ENCODE data around the gene MYL4.

MYL4 gene

GRCh38 chr17:47239967-47240651, 31.0 kb downstream of the MYL4 start:
- H3K4me3 ChIP-seq (ENCODE audit: low read length), result no peak overlapping the region
- H3K4me1 ChIP-seq (ENCODE audit: control insufficient read depth, insufficient read depth, low read length), result peaks cover 10% of the 10 kb centered on the region
- H3K36me3 ChIP-seq (ENCODE audit: control insufficient read depth, insufficient read depth, low read length), result no peaks in the 10 kb centered on the region
- H3K27ac ChIP-seq (ENCODE audit: low read depth, low read length), result peak overlapping the region; percentile 68
- no peaks in the 10 kb centered on the region for H3K27me3 ChIP-seq (ENCODE audit: control insufficient read depth, insufficient read depth, low read length)
- no peak overlapping the region for H3K9ac ChIP-seq (ENCODE audit: low read length)

GRCh38 chr17:47240806-47241205, 31.7 kb downstream of the MYL4 start:
- peaks cover 10% of the 10 kb centered on the region for H3K4me1 ChIP-seq (ENCODE audit: control insufficient read depth, insufficient read depth, low read length)
- H3K9ac ChIP-seq (ENCODE audit: low read length), result no peak overlapping the region
- H3K27me3 ChIP-seq (ENCODE audit: control insufficient read depth, insufficient read depth, low read length), result no peaks in the 10 kb centered on the region
- H3K4me3 ChIP-seq (ENCODE audit: low read length), result no peak overlapping the region
- no peaks in the 10 kb centered on the region for H3K36me3 ChIP-seq (ENCODE audit: control insufficient read depth, insufficient read depth, low read length)
- no peak overlapping the region for H3K27ac ChIP-seq (ENCODE audit: low read depth, low read length)

- H3K9ac ChIP-seq (ENCODE audit: low read length), result no peak overlapping the region
- no peak overlapping the region for H3K27ac ChIP-seq (ENCODE audit: low read depth, low read length)
- H3K4me1 ChIP-seq (ENCODE audit: control insufficient read depth, insufficient read depth, low read length), result peaks cover 10% of the 10 kb centered on the region
- H3K36me3 ChIP-seq (ENCODE audit: control insufficient read depth, insufficient read depth, low read length), result no peaks in the 10 kb centered on the region
- H3K4me3 ChIP-seq (ENCODE audit: low read length), result no peak overlapping the region
- H3K27me3 ChIP-seq (ENCODE audit: control insufficient read depth, insufficient read depth, low read length), result no peaks in the 10 kb centered on the region
Observed at GRCh38 chr17:47242648-47243047, 33.5 kb downstream of the MYL4 start.

- no peaks in the 10 kb centered on the region for H3K36me3 ChIP-seq (ENCODE audit: control insufficient read depth, insufficient read depth, low read length)
- H3K27me3 ChIP-seq (ENCODE audit: control insufficient read depth, insufficient read depth, low read length), result no peaks in the 10 kb centered on the region
- H3K27ac ChIP-seq (ENCODE audit: low read depth, low read length), result no peak overlapping the region
- no peak overlapping the region for H3K9ac ChIP-seq (ENCODE audit: low read length)
- H3K4me3 ChIP-seq (ENCODE audit: low read length), result no peak overlapping the region
- H3K4me1 ChIP-seq (ENCODE audit: control insufficient read depth, insufficient read depth, low read length), result peaks cover 10% of the 10 kb centered on the region
Observed at GRCh38 chr17:47243737-47244598, 34.8 kb downstream of the MYL4 start.

- H3K36me3 ChIP-seq (ENCODE audit: control insufficient read depth, insufficient read depth, low read length), result no peaks in the 10 kb centered on the region
- H3K4me3 ChIP-seq (ENCODE audit: low read length), result no peak overlapping the region
- H3K27me3 ChIP-seq (ENCODE audit: control insufficient read depth, insufficient read depth, low read length), result no peaks in the 10 kb centered on the region
- H3K9ac ChIP-seq (ENCODE audit: low read length), result no peak overlapping the region
- no peak overlapping the region for H3K27ac ChIP-seq (ENCODE audit: low read depth, low read length)
- H3K4me1 ChIP-seq (ENCODE audit: control insufficient read depth, insufficient read depth, low read length), result peaks cover 6% of the 10 kb centered on the region
Observed at GRCh38 chr17:47244697-47245096, 35.5 kb downstream of the MYL4 start.

GRCh38 chr17:47246120-47246519, 37.0 kb downstream of the MYL4 start:
- Histone ChIP-seq H3K27me3 (ENCODE audit: control insufficient read depth, insufficient read depth, low read length) (no peaks in the 10 kb centered on the region), H3K36me3 (ENCODE audit: control insufficient read depth, insufficient read depth, low read length) (no peaks in the 10 kb centered on the region), H3K4me3 (ENCODE audit: low read length) (no peak overlapping the region), H3K27ac (ENCODE audit: low read depth, low read length) (no peak overlapping the region), H3K9ac (ENCODE audit: low read length) (no peak overlapping the region), H3K4me1 (ENCODE audit: control insufficient read depth, insufficient read depth, low read length) (no peaks in the 10 kb centered on the region)

- H3K4me1 ChIP-seq (ENCODE audit: control insufficient read depth, insufficient read depth, low read length), result no peaks in the 10 kb centered on the region
- H3K36me3 ChIP-seq (ENCODE audit: control insufficient read depth, insufficient read depth, low read length), result no peaks in the 10 kb centered on the region
- H3K27ac ChIP-seq (ENCODE audit: low read depth, low read length), result no peak overlapping the region
- H3K9ac ChIP-seq (ENCODE audit: low read length), result no peak overlapping the region
- no peak overlapping the region for H3K4me3 ChIP-seq (ENCODE audit: low read length)
- H3K27me3 ChIP-seq (ENCODE audit: control insufficient read depth, insufficient read depth, low read length), result no peaks in the 10 kb centered on the region
Observed at GRCh38 chr17:47250855-47251254, 41.7 kb downstream of the MYL4 start.

GRCh38 chr17:47251421-47251940, 42.3 kb downstream of the MYL4 start:
- Histone ChIP-seq H3K4me1 (ENCODE audit: control insufficient read depth, insufficient read depth, low read length) (peaks cover under 1% of the 10 kb centered on the region), H3K4me3 (ENCODE audit: low read length) (no peak overlapping the region), H3K27ac (ENCODE audit: low read depth, low read length) (no peak overlapping the region), H3K36me3 (ENCODE audit: control insufficient read depth, insufficient read depth, low read length) (no peaks in the 10 kb centered on the region), H3K9ac (ENCODE audit: low read length) (no peak overlapping the region), H3K27me3 (ENCODE audit: control insufficient read depth, insufficient read depth, low read length) (no peaks in the 10 kb centered on the region)

GRCh38 chr17:47252209-47252608, 43.1 kb downstream of the MYL4 start:
- no peak overlapping the region for H3K4me3 ChIP-seq (ENCODE audit: low read length)
- peaks cover 8% of the 10 kb centered on the region for H3K4me1 ChIP-seq (ENCODE audit: control insufficient read depth, insufficient read depth, low read length)
- H3K27ac ChIP-seq (ENCODE audit: low read depth, low read length), result no peak overlapping the region
- no peaks in the 10 kb centered on the region for H3K36me3 ChIP-seq (ENCODE audit: control insufficient read depth, insufficient read depth, low read length)
- H3K9ac ChIP-seq (ENCODE audit: low read length), result no peak overlapping the region
- no peaks in the 10 kb centered on the region for H3K27me3 ChIP-seq (ENCODE audit: control insufficient read depth, insufficient read depth, low read length)

- H3K27me3 ChIP-seq (ENCODE audit: control insufficient read depth, insufficient read depth, low read length), result no peaks in the 10 kb centered on the region
- no peak overlapping the region for H3K9ac ChIP-seq (ENCODE audit: low read length)
- H3K4me1 ChIP-seq (ENCODE audit: control insufficient read depth, insufficient read depth, low read length), result peaks cover 10% of the 10 kb centered on the region
- H3K27ac ChIP-seq (ENCODE audit: low read depth, low read length), result peak overlapping the region; percentile 95
- no peaks in the 10 kb centered on the region for H3K36me3 ChIP-seq (ENCODE audit: control insufficient read depth, insufficient read depth, low read length)
- peak overlapping the region; percentile 88 for H3K4me3 ChIP-seq (ENCODE audit: low read length)
Observed at GRCh38 chr17:47252766-47253512, 43.8 kb downstream of the MYL4 start.

GRCh38 chr17:47253541-47254402, 44.6 kb downstream of the MYL4 start, which contains the start of gene ITGB3:
TSS of gene ITGB3 (plus strand) at chr17:47253827. CDS start at chr17:47253862, 35 bp downstream.
- H3K36me3 ChIP-seq (ENCODE audit: control insufficient read depth, insufficient read depth, low read length), result no peaks in the 10 kb centered on the region
- peak within 1 kb of the TSS; percentile 95 for H3K27ac ChIP-seq (ENCODE audit: low read depth, low read length)
- no peaks in the 10 kb centered on the region for H3K27me3 ChIP-seq (ENCODE audit: control insufficient read depth, insufficient read depth, low read length)
- H3K4me1 ChIP-seq (ENCODE audit: control insufficient read depth, insufficient read depth, low read length), result peaks cover 10% of the 10 kb centered on the region
- peak within 1 kb of the TSS; percentile 88 for H3K4me3 ChIP-seq (ENCODE audit: low read length)
- peak within 1 kb of the TSS; percentile 62 for H3K9ac ChIP-seq (ENCODE audit: low read length)
